Liver (tissue), 9 donors: ENCODE measurements around the gene ITPKB. TPM values are rescaled to one million over a fixed set of nuclear protein-coding genes. Genes with fewer than 3 reads are reported as not detected.

Experiments used
- DNase-seq: peaks from one replicate; pipeline ENCODE4 v3.0.0-alpha.2; 2017; ENCODE audit warnings: low spot score
- H3K27ac ChIP-seq, 2 donors: one replicate each; pipeline ENCODE4 v1.7.0; 2013; ENCODE audit warnings: inconsistent platforms in 2 of 2, low read length in 2 of 2, control low read depth in 1 of 2, low read depth in 1 of 2, mild to moderate bottlenecking in 1 of 2
- H3K27me3 ChIP-seq, 4 donors: one replicate each; pipeline versions ENCODE4 v1.6.1 to v1.7.0; 2013; ENCODE audit warnings: low read length in 3 of 4, inconsistent platforms in 1 of 4, mild to moderate bottlenecking in 1 of 4, moderate library complexity in 1 of 4; ENCODE audit not compliant: control insufficient read depth in 4 of 4, insufficient read depth in 4 of 4
- H3K36me3 ChIP-seq, 4 donors: one replicate each; pipeline versions ENCODE4 v1.6.1 to v1.7.0; 2013; ENCODE audit warnings: low read length in 3 of 4, mild to moderate bottlenecking in 3 of 4, low read depth in 1 of 4, moderate library complexity in 1 of 4; ENCODE audit not compliant: control insufficient read depth in 4 of 4, insufficient read depth in 3 of 4
- H3K4me1 ChIP-seq, 4 donors: one replicate each; pipeline versions ENCODE4 v1.6.1 to v1.7.0; 2013; ENCODE audit warnings: low read length in 3 of 4, mild to moderate bottlenecking in 3 of 4, moderate library complexity in 1 of 4; ENCODE audit not compliant: control insufficient read depth in 4 of 4, insufficient read depth in 4 of 4
- H3K4me3 ChIP-seq, 3 donors: one replicate each; pipeline versions ENCODE4 v1.6.1 to v1.7.0; 2013; ENCODE audit warnings: low read length in 3 of 3, control low read depth in 1 of 3, low read depth in 1 of 3, mild to moderate bottlenecking in 1 of 3
- H3K9ac ChIP-seq, 2 donors: one replicate each; pipeline ENCODE4 v1.7.0; 2013; ENCODE audit warnings: low read length in 2 of 2, mild to moderate bottlenecking in 2 of 2, moderate library complexity in 2 of 2, control low read depth in 1 of 2, low read depth in 1 of 2
- H3K9me3 ChIP-seq, 4 donors: one replicate each; pipeline versions ENCODE4 v1.6.1 to v1.7.0; 2013; ENCODE audit warnings: low read length in 3 of 4; ENCODE audit not compliant: control insufficient read depth in 4 of 4
- FOXA2 ChIP-seq: IDR thresholded peaks from 2 replicates; pipeline ENCODE4 v1.6.1; 2016; ENCODE audit warnings: antibody characterized with exemption
- GABPA ChIP-seq, 2 donors: IDR thresholded peaks in 1 of 2; conservative IDR thresholded peaks in 1 of 2; 2 replicates each; pipeline ENCODE4 v1.6.1; 2016; ENCODE audit warnings: antibody characterized with exemption in 2 of 2, mild to moderate bottlenecking in 1 of 2, moderate library complexity in 1 of 2
- JUND ChIP-seq, 2 donors: IDR thresholded peaks; 2 replicates each; pipeline ENCODE4 v1.6.1; 2016; ENCODE audit warnings: antibody characterized with exemption in 2 of 2
- NR2F2 ChIP-seq: IDR thresholded peaks from 2 replicates; pipeline ENCODE4 v1.6.1; 2016; ENCODE audit warnings: antibody characterized with exemption
- RAD21 ChIP-seq, 2 donors: IDR thresholded peaks; 2 replicates each; pipeline ENCODE4 v1.6.1; 2016; ENCODE audit warnings: antibody characterized with exemption in 2 of 2, mild to moderate bottlenecking in 2 of 2
- RXRA ChIP-seq, 2 donors: IDR thresholded peaks; 2 replicates each; pipeline ENCODE4 v1.6.1; 2017 to 2018; ENCODE audit warnings: antibody characterized with exemption in 2 of 2, mild to moderate bottlenecking in 1 of 2
- SP1 ChIP-seq: IDR thresholded peaks from 2 replicates; pipeline ENCODE4 v1.6.1; 2018; ENCODE audit warnings: antibody characterized with exemption, mild to moderate bottlenecking
- TAF1 ChIP-seq: conservative IDR thresholded peaks from 2 replicates; pipeline ENCODE4 v1.6.1; 2016; ENCODE audit warnings: antibody characterized with exemption, mild to moderate bottlenecking
- YY1 ChIP-seq: IDR thresholded peaks from 2 replicates; pipeline ENCODE4 v1.6.1; 2016; ENCODE audit warnings: antibody characterized with exemption, mild to moderate bottlenecking
- WGBS: extraction: QIAGEN DNeasy Blood & Tissue Kit; methylation state at CpG from one replicate; pipeline ENCODE4 v1.1.7; 2013; 5-methylcytosine and 5-hydroxymethylcytosine counted together
- polyA plus RNA-seq, 2 donors: library from polyadenylated mRNA; stranded (reverse) in 1 of 2; unstranded in 1 of 2; fragments of 200-250 nt in 1 of 2; fragments of >200 nt in 1 of 2; fragmentation: Nextera tagmentation in 1 of 2; extraction: Ambion mirVana in 1 of 2; gene quantifications; one replicate each; pipeline versions ENCODE4 v1.2.1 to v1.2.3, GENCODE V29; 2013 to 2015
- total RNA-seq, 2 donors: library from RNA; depleted of rRNA; stranded (reverse); fragments of >200 nt; gene quantifications; one replicate each; pipeline ENCODE4 v1.2.3, GENCODE V29; 2014
- TF ChIP-seq, protein P1 (sequence below): IDR thresholded peaks from 2 replicates; pipeline ENCODE4 v1.6.1; 2016; ENCODE audit warnings: antibody characterized with exemption
- TF ChIP-seq, protein P2 (sequence below): IDR thresholded peaks from 2 replicates; pipeline ENCODE4 v1.6.1; 2016; ENCODE audit warnings: antibody characterized with exemption
- TF ChIP-seq, protein P3 (sequence below): fragments of 150-350 bp; IDR thresholded peaks from 2 replicates; pipeline ENCODE4 v1.5.1; 2017; ENCODE audit warnings: improper control_type of control experiment, low read depth, low read length; ENCODE audit not compliant: missing input control
- donor health status: healthy.
- donor health status: healthy.
- donor health status: healthy.
- donor health status: healthy.
- donor health status: healthy.

ITPKB gene
- total and polyA plus RNA-seq, 4 donors: 0.61 to 5.8 (median 3.7) TPM

DNA sequence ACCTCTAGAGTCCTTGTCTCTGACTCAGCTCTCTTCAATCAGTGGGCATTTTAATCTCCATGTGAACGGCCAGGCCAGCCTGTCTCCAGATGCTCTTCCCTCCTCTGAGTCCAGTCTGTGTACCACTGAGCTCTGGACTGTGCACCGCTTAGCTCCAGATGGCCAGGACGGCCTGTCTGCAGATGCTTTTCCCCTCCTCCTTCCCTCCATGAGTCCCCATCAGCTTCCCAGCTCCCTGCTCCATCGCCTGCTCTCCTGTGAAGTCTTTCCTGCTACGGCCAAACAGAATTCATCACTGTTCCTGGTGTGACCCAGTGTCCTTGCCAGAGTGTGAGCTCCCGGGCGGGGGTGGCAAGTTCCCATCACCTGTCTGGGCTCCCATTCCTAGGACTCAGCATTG, 148.5 kb downstream of the ITPKB start:
- no peak overlapping the region for H3K4me3 ChIP-seq
- no peaks in the 10 kb centered on the region for H3K4me1 ChIP-seq
- no peak overlapping the region for H3K9ac ChIP-seq
- TF ChIP-seq FOXA2 (no peak), YY1 (no peak), NR2F2 (no peak), GABPA (IDR thresholded peaks at IDR 0.05 in 1 of 2, conservative IDR thresholded peaks at IDR 0.05 in 1 of 2) (no peak), JUND (IDR thresholded peaks at IDR 0.05) (no peak), RXRA (IDR thresholded peaks at IDR 0.05) (no peak), RAD21 (IDR thresholded peaks at IDR 0.05) (no peak)
- TF ChIP-seq, protein P1, sequence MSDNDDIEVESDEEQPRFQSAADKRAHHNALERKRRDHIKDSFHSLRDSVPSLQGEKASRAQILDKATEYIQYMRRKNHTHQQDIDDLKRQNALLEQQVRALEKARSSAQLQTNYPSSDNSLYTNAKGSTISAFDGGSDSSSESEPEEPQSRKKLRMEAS: no peak
- TF ChIP-seq, protein P2, sequence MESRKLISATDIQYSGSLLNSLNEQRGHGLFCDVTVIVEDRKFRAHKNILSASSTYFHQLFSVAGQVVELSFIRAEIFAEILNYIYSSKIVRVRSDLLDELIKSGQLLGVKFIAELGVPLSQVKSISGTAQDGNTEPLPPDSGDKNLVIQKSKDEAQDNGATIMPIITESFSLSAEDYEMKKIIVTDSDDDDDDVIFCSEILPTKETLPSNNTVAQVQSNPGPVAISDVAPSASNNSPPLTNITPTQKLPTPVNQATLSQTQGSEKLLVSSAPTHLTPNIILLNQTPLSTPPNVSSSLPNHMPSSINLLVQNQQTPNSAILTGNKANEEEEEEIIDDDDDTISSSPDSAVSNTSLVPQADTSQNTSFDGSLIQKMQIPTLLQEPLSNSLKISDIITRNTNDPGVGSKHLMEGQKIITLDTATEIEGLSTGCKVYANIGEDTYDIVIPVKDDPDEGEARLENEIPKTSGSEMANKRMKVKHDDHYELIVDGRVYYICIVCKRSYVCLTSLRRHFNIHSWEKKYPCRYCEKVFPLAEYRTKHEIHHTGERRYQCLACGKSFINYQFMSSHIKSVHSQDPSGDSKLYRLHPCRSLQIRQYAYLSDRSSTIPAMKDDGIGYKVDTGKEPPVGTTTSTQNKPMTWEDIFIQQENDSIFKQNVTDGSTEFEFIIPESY: no peak
- no peaks in the 10 kb centered on the region for H3K27me3 ChIP-seq
- no peak overlapping the region for H3K27ac ChIP-seq
- no peak for DNase-seq
- 91% methylated on average over 7 of the region's 7 CpGs for WGBS
- no peaks in the 10 kb centered on the region for H3K36me3 ChIP-seq
- H3K9me3 ChIP-seq: no peaks in the 10 kb centered on the region

DNA sequence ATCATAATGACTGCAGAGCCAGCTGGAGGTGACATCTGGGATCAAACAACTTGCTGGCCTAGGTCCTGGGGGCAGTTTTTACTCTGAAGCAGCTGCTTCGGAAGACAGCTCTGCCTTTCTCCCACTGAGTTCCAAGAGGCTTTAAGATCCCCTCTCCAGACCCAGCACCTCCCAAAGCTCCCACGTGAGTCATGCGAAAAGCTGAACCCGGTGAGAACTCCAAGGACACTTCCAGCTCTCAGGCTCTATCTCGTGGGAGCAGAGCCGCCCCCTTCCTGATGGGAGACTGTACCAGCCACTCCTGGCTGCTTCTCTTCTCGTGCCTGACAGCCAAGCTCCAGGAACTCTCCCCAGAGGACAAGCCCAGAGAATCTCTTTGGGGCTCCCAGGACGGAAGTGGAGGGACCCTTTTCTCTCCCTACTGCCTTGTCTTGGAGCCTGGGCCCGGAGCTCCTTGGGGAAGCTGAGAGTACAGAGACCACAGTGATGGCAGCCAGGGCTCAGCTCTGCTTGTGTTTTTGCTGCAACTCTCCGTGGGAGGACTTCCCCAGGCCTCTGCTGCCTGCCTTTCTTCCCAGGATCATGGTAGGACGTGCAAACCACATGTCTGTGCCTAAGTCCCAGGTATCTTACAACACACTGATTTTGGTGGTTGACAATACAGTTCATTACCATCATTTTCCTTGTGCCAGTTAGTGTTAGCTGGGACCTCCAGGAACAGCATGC, 149.9 kb downstream of the ITPKB start:
- Histone ChIP-seq H3K27ac (no peak overlapping the region), H3K9me3 (no peaks in the 10 kb centered on the region), H3K4me1 (no peaks in the 10 kb centered on the region), H3K9ac (no peak overlapping the region), H3K36me3 (no peaks in the 10 kb centered on the region), H3K4me3 (no peak overlapping the region), H3K27me3 (no peaks in the 10 kb centered on the region)
- TF ChIP-seq SP1: no peak
- TF ChIP-seq TAF1: no peak
- no peak for TF ChIP-seq JUND (IDR thresholded peaks at IDR 0.05)
- no peak for TF ChIP-seq NR2F2
- TF ChIP-seq FOXA2: no peak
- TF ChIP-seq RAD21 (IDR thresholded peaks at IDR 0.05): no peak
- 81% methylated on average over 11 of the region's 11 CpGs for WGBS
- no peak for DNase-seq

DNA sequence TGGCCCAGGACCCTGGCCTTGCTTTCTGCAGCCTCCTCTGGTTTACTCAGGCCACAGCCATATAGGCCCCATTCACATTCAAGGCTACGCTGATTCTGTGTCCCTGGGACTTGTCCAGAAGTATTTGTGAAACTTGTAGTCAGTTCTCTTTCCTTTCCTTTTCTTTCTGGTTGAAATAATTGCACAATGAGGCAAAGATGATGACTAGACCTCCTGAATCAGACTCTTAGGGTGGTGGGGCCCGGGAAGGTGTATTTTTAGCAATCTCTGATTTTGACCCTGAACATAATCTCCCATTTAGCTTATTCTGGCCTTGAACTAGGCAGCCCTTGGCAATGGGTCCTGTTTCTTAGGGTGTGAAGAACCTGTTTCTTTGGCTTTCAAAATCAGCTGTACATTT, 150.6 kb downstream of the ITPKB start:
- no peaks in the 10 kb centered on the region for H3K36me3 ChIP-seq
- no peaks in the 10 kb centered on the region for H3K4me1 ChIP-seq
- no peak overlapping the region for H3K4me3 ChIP-seq
- no peak overlapping the region for H3K9ac ChIP-seq
- H3K27ac ChIP-seq: no peak overlapping the region
- no peak for TF ChIP-seq SP1
- no peak for TF ChIP-seq YY1
- TF ChIP-seq, protein P3, sequence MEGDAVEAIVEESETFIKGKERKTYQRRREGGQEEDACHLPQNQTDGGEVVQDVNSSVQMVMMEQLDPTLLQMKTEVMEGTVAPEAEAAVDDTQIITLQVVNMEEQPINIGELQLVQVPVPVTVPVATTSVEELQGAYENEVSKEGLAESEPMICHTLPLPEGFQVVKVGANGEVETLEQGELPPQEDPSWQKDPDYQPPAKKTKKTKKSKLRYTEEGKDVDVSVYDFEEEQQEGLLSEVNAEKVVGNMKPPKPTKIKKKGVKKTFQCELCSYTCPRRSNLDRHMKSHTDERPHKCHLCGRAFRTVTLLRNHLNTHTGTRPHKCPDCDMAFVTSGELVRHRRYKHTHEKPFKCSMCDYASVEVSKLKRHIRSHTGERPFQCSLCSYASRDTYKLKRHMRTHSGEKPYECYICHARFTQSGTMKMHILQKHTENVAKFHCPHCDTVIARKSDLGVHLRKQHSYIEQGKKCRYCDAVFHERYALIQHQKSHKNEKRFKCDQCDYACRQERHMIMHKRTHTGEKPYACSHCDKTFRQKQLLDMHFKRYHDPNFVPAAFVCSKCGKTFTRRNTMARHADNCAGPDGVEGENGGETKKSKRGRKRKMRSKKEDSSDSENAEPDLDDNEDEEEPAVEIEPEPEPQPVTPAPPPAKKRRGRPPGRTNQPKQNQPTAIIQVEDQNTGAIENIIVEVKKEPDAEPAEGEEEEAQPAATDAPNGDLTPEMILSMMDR: no peak
- no peak for TF ChIP-seq RXRA (IDR thresholded peaks at IDR 0.05)
- no peak for TF ChIP-seq TAF1
- DNase-seq: no peak
- no peaks in the 10 kb centered on the region for H3K27me3 ChIP-seq
- no peaks in the 10 kb centered on the region for H3K9me3 ChIP-seq
- 86% methylated on average over 2 of the region's 2 CpGs for whole genome bisulfite sequencing
